Frontal cortex (tissue), 4 donors: Measurements from ENCODE around the gene XYLT1. TPM values are rescaled to one million over a fixed set of nuclear protein-coding genes. Genes with fewer than 3 reads are reported as not detected.

Experiments
- DNase-seq, 2 donors: peaks; one replicate each; pipeline ENCODE4 v3.0.0; 2012; ENCODE audit warnings: low spot score in 2 of 2
- FAIRE-seq: peaks from 2 replicates; lab custom pipeline; 2012; peaks lifted over from hg19 to GRCh38; lab: Jason Lieb, UNC
- total RNA-seq: library from RNA; depleted of rRNA; stranded (reverse); fragments of >200 nt; gene quantifications from one replicate; pipeline ENCODE4 v1.2.3, GENCODE V29; 2014
- donor health status: control.
- donor health status: control.
- donor health status: control.

Gene XYLT1
- total RNA-seq, 1 donor from 2014 or later: 28.9 TPM

DNA sequence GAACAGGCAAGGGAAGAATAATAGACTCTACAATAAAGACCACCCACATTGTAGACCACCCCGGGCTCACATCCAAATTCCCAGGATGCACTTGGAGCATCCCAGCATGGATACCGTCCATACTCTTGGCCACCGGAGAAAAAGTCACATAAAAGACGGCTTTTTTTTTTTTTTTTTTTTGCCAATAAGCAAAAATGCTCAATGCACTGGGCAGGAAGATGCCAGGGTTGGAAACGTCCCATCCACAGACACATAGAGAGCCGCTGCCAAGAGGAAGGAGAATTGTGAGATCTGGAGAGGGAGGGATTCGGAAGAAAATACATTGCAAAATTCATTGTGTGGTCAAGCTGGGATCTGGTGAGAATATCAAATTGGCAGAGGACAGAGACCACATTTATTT, 286.7 kb downstream of the XYLT1 start:
- no peak for DNase-seq
- no peak for FAIRE-seq

GRCh38 chr16:17177959-17178905, 292.5 kb downstream of the XYLT1 start:
- DNase-seq (no peak), FAIRE-seq (no peak)

GRCh38 chr16:17177242-17177958, 293.4 kb downstream of the XYLT1 start:
- no peak for DNase-seq
- FAIRE-seq: no peak

DNA sequence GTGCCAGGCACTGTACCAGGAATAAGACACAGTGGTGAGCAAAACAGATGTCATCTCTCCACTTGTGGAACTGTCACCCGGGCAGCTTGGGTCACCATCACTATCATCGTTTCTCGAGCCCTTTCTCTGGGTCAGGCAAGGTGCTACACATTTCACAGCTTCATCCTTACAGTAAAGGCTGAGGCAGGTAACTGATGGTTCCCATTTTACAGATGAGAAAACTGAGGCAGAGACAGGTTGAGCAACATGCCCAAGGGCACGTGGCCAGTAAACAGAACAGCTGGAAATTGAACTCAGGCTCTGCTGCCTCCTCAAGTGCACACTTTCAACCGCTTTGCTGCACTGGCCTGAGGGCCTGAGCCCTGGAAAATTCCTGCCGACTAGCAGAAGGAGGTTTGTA, 294.6 kb downstream of the XYLT1 start:
- FAIRE-seq (no peak), DNase-seq (no peak)

- no peak for FAIRE-seq
- DNase-seq: no peak
These were observed 297.5 kb downstream of the XYLT1 start for GRCh38 chr16:17173281-17173680.

DNA sequence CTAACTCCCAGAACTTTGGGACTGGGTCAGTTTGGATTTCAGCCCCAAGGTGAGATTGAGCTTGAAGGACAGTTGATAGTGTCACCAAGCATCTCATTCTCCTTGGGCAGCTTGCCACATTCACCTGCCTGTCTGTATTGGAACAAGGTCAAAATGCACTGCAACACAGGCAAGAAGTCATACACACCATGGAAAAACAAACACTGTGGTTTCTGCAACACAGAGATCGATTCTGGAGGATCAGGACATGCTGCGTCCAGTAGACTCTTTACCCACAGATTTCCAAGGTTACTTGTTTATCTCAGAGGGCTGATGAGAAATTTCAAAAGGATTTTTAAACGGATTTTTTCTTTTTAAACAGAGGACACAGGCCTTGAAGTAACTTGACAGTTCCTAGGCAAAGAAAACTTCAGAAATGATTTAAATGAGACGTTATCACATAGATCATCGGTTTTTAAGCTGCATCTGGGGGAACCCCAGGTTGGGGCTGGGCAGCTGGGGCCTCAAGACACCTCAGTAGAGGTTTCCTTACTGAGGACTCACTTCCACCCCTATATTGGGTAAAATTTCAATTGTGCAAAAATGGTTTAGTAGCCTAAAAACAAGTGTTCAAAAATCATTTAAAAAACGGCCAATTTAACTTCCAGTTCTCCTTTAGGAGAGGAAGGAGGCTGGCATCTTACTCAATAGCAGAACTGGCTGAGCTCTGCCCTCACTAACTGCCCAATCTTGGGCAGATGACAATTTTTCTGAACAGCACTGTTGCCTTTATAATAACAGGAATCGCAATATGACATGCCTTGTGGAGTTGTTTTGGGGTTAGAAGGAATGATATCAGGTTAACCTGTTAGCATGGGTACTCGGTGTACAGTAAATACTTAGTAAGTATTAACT, 299.3 kb downstream of the XYLT1 start:
- DNase-seq (no peak), FAIRE-seq (no peak)

DNA sequence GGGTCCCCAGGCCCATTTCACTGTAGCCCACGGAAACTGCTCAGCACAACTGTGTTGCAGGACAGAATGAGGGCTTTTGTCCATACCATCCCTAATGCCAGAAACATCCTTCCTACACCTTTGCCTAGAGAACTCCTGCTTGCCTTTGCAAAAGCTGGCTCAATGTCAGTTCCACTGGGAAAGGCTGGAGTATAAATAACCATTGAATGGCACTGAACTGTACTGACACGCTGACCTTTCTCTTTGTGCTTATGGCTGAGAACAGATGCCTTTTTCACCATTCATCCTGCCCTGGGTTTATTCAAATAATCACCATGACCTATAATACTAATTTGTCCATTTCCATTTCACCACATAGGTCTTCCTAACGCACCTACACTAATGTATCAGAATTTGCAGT, 300.3 kb downstream of the XYLT1 start:
- no peak for FAIRE-seq
- DNase-seq: no peak

GRCh38 chr16:17168181-17168580, 302.6 kb downstream of the XYLT1 start:
- DNase-seq: no peak
- FAIRE-seq: no peak

DNA sequence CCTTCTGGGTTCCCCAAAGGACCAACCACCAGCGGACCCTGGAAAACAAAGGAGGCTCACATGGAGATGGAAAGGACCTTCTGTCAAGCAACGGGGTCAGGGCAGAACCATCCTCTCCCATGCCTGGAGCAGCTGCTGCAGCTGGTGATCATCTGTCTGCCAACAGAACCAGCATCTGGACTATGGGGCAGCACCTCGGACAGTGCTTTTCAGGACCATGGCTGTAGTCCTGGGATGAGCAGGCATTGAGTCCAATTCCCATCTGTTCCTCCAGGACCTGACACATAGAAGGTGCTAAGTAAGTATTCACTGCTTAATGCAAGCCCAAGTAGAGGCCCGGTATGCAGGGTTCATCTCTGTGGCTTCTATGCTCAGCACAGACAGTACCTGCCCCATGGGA, 304.7 kb downstream of the XYLT1 start:
- DNase-seq (no peak), FAIRE-seq (no peak)

DNA sequence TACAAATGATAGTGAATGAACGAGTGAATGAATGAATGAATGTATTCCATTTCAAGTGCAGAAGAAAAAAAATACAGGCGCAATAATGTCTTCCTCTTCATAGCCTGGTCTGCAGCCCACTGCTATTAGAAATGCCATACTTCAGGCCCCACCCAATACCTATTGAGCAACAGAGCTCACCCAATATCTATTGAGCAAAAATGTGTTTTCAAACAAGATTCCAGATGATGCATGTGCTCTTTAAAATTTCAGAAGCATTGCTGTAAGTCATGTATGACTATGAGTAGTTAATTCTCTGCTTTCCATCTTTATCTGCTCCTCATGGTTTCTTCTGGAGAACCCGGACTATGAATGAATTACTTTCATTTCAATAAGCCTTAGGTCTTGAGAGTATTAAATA, 308.2 kb downstream of the XYLT1 start:
- FAIRE-seq (no peak), DNase-seq (no peak)

DNA sequence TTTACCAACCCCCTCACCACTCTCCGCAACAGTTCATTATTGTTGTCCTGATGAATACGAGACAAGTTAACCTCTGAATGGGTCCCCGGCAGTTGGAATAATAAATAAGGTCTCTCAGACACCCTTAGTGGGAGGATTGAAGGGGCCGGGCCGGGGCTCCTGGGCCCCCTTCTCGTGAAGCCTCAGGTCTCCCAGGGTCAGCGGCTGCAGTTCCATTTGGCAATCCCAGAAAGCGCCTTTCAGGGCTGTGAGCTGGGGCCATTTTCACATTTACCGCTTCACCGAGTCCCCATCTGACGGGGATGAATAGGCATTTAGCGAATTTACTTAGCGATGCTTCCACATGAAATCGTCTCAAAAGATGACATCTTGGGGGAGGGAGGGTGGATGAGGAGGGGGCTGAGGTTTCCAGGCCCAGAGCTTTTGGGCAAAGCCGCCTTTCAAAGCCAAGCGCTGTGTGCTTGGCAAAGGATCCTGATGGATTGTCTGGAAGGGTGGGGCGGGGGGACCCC, 309.8 kb downstream of the XYLT1 start:
- FAIRE-seq (no peak), DNase-seq (no peak)

DNA sequence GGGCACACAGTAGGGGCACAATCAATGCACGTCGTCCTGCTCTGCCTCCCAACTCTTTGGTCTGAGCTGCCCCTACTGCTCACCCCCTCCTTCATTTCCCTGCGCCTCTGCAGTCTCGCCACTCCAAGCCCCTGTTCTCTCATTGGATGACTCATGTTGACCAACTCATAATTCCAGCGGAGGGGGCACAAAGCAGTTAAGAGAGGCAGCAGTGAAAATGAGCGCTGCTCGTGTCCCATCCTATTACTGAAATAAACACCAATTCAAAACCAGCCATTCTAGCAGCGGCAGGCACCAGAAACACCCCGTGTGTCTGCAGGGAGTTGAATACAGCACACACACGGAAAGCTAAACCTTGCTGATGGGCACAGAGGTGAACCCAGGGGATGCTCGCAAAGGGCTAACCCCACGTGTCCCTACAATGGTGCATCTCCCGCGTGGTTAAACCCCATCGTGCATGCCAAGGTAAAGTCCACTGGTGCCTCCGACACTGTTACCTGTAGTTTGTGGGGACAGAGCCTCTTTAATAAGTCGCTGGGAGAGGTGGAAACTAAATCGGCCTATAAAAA, 310.4 kb downstream of the XYLT1 start:
- FAIRE-seq: no peak
- peak in 1 of 2 donors; percentile 42 for DNase-seq

DNA sequence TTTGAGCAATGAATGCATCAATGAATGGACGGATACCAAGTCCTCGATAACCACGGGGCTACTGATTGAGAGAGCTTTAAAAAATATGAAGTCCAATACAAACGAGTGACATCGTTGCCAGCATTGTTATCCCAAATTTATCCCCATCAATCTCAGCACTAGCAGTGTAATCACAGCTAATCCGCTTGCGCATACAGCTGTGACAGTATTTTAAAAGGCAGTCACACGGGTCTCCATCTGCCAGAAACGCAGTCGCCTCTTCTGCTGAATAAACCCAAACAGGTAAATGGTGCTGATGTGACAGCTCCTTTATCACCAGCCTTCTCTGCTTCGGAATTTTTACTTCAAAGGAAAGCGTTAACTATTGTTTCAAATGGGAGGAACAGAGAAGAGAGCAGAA, 311.1 kb downstream of the XYLT1 start:
- FAIRE-seq (no peak), DNase-seq (no peak)

- no peak for FAIRE-seq
- no peak for DNase-seq
These were observed 314.8 kb downstream of the XYLT1 start for GRCh38 chr16:17155936-17156335.

DNA sequence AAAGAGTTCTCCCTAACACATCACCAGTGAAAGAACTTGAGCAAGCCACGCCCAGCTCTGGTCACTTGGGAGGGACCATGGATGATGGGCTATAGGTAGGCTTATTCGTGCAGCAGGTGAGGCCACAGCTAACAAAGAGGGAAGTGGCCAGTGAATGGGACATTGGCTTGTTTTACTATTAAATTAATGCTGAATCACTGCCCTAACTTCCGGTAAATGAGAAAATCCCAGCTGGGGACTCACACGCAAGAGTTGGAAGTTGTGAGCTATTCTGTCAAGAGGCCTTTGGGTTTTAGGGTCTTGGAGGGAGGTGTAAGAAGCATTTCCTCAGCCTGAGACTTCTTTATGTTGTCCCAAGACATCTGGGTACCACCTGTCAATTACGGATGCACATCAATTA, 315.3 kb downstream of the XYLT1 start:
- DNase-seq (no peak), FAIRE-seq (no peak)

- DNase-seq (no peak), FAIRE-seq (no peak)
These were observed 315.8 kb downstream of the XYLT1 start for GRCh38 chr16:17154981-17155380.

- no peak for DNase-seq
- FAIRE-seq: no peak
These were observed 318.4 kb downstream of the XYLT1 start for GRCh38 chr16:17152311-17152710.

DNA sequence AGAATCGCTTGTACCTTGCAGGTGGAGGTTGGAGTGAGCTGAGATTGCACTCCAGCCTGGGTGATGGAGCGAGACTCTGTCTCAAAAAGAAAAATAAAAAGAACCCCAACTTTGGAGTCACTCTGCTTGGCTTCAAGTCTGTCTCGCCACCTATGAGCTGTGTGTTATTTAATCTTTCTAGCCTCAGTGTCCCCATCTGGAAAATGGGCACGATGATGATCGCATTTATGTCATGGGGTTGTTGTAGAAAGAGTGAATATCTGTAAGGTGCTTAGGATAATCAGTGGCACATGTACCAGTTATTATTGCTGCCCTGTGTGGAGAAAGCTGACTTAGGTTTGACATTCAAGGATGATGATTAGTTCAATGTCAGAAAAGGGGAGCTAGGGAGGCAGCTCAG, 319.4 kb downstream of the XYLT1 start:
- FAIRE-seq: no peak
- no peak for DNase-seq

- DNase-seq: no peak
- FAIRE-seq: no peak
These were observed 320.8 kb downstream of the XYLT1 start for GRCh38 chr16:17149904-17150483.
